OCI-LY1 (cell line): ENCODE measurements around the gene XPNPEP2.

Source experiments
- H2AFZ ChIP-seq: fragments of 200-600 bp; sonication (generic), shearing (Covaris generic); 2 replicates; pipeline ENCODE4 v1.6.0; 2014; ENCODE audit warnings: antibody characterized with exemption, mild to moderate bottlenecking, low read length
- H3F3A ChIP-seq: fragments of 200-600 bp; sonication (generic), shearing (Covaris generic); 2 replicates; pipeline ENCODE4 v1.6.0; 2014; ENCODE audit warnings: mild to moderate bottlenecking, antibody characterized with exemption, low read length, moderate library complexity; ENCODE audit not compliant: insufficient read depth
- H3K27ac ChIP-seq: fragments of 200-600 bp; sonication (generic); 2 replicates; pipeline ENCODE4 v1.5.1; 2014; ENCODE audit warnings: low read length, mixed run types, mild to moderate bottlenecking, low read depth; ENCODE audit not compliant: poor library complexity, severe bottlenecking
- H3K27me3 ChIP-seq: fragments of 200-600 bp; sonication (generic); 2 replicates; pipeline ENCODE4 v1.6.0; 2014; ENCODE audit warnings: antibody characterized with exemption, mild to moderate bottlenecking, low read length, moderate library complexity; ENCODE audit not compliant: insufficient read depth
- H3K36me3 ChIP-seq: fragments of 200-600 bp; sonication (generic); 2 replicates; pipeline ENCODE4 v1.6.1; 2014; ENCODE audit warnings: mild to moderate bottlenecking, antibody characterized with exemption, low read length, moderate library complexity, mixed read lengths; ENCODE audit not compliant: insufficient read depth
- H3K4me1 ChIP-seq: fragments of 200-600 bp; sonication (generic); 2 replicates; pipeline ENCODE4 v1.5.1; 2014; ENCODE audit warnings: mild to moderate bottlenecking, low read length, moderate library complexity; ENCODE audit not compliant: insufficient read depth, severe bottlenecking
- H3K4me2 ChIP-seq: fragments of 200-600 bp; sonication (generic), shearing (Covaris generic); 2 replicates; pipeline ENCODE4 v1.6.1; 2014; ENCODE audit warnings: low read length
- H3K4me3 ChIP-seq: fragments of 200-600 bp; sonication (generic); 2 replicates; pipeline ENCODE4 v1.5.1; 2014; ENCODE audit warnings: low read length, low read depth, mild to moderate bottlenecking, mixed read lengths; ENCODE audit not compliant: poor library complexity, severe bottlenecking
- H3K79me2 ChIP-seq: fragments of 200-600 bp; shearing (Covaris generic); 2 replicates; pipeline ENCODE4 v1.6.1; 2016; ENCODE audit warnings: mixed run types, low read length, mixed read lengths; ENCODE audit not compliant: insufficient read depth
- H3K9ac ChIP-seq: fragments of 200-600 bp; sonication (generic), shearing (Covaris generic); 2 replicates; pipeline ENCODE4 v1.6.1; 2014; ENCODE audit warnings: mild to moderate bottlenecking, low read length, mixed read lengths
- H3K9me2 ChIP-seq: fragments of 200-600 bp; sonication (generic), shearing (Covaris generic); 2 replicates; pipeline ENCODE4 v1.6.1; 2014; ENCODE audit warnings: low read depth, mild to moderate bottlenecking, low read length, mixed read lengths
- H3K9me3 ChIP-seq: fragments of 200-600 bp; shearing (Covaris generic); 2 replicates; pipeline ENCODE4 v1.6.1; 2014; ENCODE audit warnings: low read length, mixed read lengths
- H4K20me1 ChIP-seq: fragments of 200-600 bp; sonication (generic), shearing (Covaris generic); 2 replicates; pipeline ENCODE4 v1.6.0; 2016; ENCODE audit warnings: mild to moderate bottlenecking, low read length; ENCODE audit not compliant: insufficient read depth
- EZH2 ChIP-seq: fragments of 200-600 bp; sonication (generic), shearing (Covaris generic); IDR thresholded peaks from 2 replicates; pipeline ENCODE4 v1.8.0; 2017; ENCODE audit warnings: borderline replicate concordance, mixed run types, mild to moderate bottlenecking, antibody characterized with exemption, low read length, moderate library complexity, mixed read lengths
- TF ChIP-seq, protein P1 (sequence below): fragments of 200-600 bp; sonication (generic), shearing (Covaris generic); IDR thresholded peaks from 2 replicates; pipeline ENCODE4 v1.5.1; 2017; ENCODE audit warnings: mild to moderate bottlenecking, antibody characterized with exemption, low read length, moderate library complexity, mixed read lengths

Gene XPNPEP2

DNA sequence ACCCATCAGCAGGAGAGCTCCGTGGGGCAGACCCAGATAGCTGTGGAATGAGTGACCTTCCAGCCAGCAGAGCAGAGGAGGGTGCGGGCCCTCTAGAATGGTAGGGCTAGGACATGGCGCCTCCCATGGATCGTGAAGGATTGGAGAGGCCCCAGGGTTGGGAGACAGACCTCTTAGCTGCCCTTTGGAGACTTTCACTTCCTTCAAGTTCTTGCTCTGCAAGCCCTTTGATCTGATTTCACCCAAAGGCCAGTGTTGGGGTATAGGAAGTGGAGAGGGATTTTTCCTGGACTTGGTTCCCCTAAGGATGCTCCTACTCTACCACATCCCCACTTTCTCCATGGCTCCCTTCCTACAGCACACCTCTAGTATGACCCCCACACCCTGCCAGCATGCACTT is 43.9 kb downstream of the XPNPEP2 start:
- TF ChIP-seq EZH2 = no peak
- TF ChIP-seq, protein P1, sequence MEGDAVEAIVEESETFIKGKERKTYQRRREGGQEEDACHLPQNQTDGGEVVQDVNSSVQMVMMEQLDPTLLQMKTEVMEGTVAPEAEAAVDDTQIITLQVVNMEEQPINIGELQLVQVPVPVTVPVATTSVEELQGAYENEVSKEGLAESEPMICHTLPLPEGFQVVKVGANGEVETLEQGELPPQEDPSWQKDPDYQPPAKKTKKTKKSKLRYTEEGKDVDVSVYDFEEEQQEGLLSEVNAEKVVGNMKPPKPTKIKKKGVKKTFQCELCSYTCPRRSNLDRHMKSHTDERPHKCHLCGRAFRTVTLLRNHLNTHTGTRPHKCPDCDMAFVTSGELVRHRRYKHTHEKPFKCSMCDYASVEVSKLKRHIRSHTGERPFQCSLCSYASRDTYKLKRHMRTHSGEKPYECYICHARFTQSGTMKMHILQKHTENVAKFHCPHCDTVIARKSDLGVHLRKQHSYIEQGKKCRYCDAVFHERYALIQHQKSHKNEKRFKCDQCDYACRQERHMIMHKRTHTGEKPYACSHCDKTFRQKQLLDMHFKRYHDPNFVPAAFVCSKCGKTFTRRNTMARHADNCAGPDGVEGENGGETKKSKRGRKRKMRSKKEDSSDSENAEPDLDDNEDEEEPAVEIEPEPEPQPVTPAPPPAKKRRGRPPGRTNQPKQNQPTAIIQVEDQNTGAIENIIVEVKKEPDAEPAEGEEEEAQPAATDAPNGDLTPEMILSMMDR = no peak
- Histone ChIP-seq H3K9me2 (no peaks in the 10 kb centered on the region), H3F3A (0 out of 2 replicates have a peak, but pooled peaks cover 5% of the 10 kb centered on the region), H3K4me1 (peaks cover 86% of the 10 kb centered on the region), H3K9me3 (no peaks in the 10 kb centered on the region), H3K4me3 (peak overlapping the region; percentile 85), H3K27ac (peak overlapping the region; percentile 99), H2AFZ (no peak overlapping the region), H3K36me3 (peaks cover 40% of the 10 kb centered on the region), H3K79me2 (peaks cover 29% of the 10 kb centered on the region), H3K27me3 (no peaks in the 10 kb centered on the region), H3K4me2 (peak overlapping the region; percentile 91), H4K20me1 (no peaks in the 10 kb centered on the region), H3K9ac (peak overlapping the region; percentile 77; the same call in 1 of the 2 replicates)

DNA sequence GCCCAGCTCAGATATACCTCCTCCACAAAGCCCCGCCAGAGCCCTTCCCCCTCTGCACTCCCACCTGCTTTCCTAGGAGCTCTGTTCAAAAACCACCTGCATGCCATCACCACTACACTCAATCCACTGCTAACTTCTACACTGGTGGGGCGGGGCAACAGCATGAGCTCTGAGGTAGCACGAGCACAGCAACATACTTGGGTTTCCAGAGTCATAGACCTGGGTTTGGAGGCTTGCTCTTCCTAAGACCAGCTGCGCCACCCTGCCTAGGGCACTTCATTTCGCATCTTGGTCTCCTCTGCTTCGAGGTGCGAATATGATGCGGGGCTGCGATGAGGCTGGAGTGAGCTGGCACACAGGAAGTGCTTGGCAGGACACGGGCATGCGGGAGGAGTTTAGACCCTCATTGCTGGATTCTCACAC is 44.5 kb downstream of the XPNPEP2 start:
- no peak overlapping the region for H2AFZ ChIP-seq
- H3K36me3 ChIP-seq = peaks cover 43% of the 10 kb centered on the region
- H3K27ac ChIP-seq = peak overlapping the region; percentile 99
- peak overlapping the region; percentile 91 for H3K4me2 ChIP-seq
- peak overlapping the region; percentile 77; the same call in 1 of the 2 replicates for H3K9ac ChIP-seq
- no peaks in the 10 kb centered on the region for H3K9me2 ChIP-seq
- peaks cover 29% of the 10 kb centered on the region for H3K79me2 ChIP-seq
- TF ChIP-seq, protein P1 = no peak
- no peak for TF ChIP-seq EZH2
- H3K9me3 ChIP-seq = no peaks in the 10 kb centered on the region
- no peaks in the 10 kb centered on the region for H4K20me1 ChIP-seq
- peaks cover 80% of the 10 kb centered on the region for H3K4me1 ChIP-seq
- peak overlapping the region; percentile 85 for H3K4me3 ChIP-seq
- 0 out of 2 replicates have a peak, but pooled peaks cover 5% of the 10 kb centered on the region for H3F3A ChIP-seq
- no peaks in the 10 kb centered on the region for H3K27me3 ChIP-seq

DNA sequence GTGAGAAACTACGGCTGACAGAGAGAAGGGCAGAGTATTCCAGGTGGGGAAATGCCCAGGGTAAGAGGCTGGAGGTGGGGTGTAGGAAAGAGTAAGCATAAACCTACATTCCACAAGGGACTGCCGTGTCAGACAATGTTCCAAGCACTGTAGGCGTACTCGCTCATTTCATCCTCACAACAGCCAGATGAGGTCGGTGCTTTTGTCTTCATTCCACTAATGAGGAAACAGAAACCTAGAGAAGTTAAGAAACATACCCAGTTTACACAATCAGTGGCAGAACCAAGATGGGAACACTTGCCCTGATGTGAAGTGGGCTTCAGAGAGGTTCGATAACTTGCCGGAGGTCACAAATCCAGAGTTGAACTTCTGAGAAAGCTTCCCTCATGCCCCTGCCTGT is 45.6 kb downstream of the XPNPEP2 start:
- H3F3A ChIP-seq = no peaks in the 10 kb centered on the region
- no peaks in the 10 kb centered on the region for H3K27me3 ChIP-seq
- peaks cover 69% of the 10 kb centered on the region for H3K4me1 ChIP-seq
- H3K4me2 ChIP-seq = peak overlapping the region; percentile 91; the same call in 1 of the 2 replicates
- H2AFZ ChIP-seq = no peak overlapping the region
- TF ChIP-seq, protein P1 = no peak
- no peak for TF ChIP-seq EZH2
- H3K4me3 ChIP-seq = peak overlapping the region; percentile 85
- H3K9me3 ChIP-seq = no peaks in the 10 kb centered on the region
- peak overlapping the region; percentile 99 for H3K27ac ChIP-seq
- no peak overlapping the region for H3K9ac ChIP-seq
- peaks cover 29% of the 10 kb centered on the region for H3K79me2 ChIP-seq
- H3K36me3 ChIP-seq = peaks cover 52% of the 10 kb centered on the region
- no peaks in the 10 kb centered on the region for H4K20me1 ChIP-seq
- no peaks in the 10 kb centered on the region for H3K9me2 ChIP-seq
